Middle frontal gyrus (tissue), 1 donor: ENCODE results near the gene VCL.
"Not testable (repeated sequence)": the region's sequence is repeated elsewhere in the genome, so short reads cannot be mapped to it uniquely, and the experiment has no call there.

Experiments
- DNase-seq: peaks from one replicate; pipeline ENCODE4 v3.0.0-alpha.2; 2015; ENCODE audit warnings: low spot score; ENCODE audit errors: extremely low spot score

VCL gene

DNA sequence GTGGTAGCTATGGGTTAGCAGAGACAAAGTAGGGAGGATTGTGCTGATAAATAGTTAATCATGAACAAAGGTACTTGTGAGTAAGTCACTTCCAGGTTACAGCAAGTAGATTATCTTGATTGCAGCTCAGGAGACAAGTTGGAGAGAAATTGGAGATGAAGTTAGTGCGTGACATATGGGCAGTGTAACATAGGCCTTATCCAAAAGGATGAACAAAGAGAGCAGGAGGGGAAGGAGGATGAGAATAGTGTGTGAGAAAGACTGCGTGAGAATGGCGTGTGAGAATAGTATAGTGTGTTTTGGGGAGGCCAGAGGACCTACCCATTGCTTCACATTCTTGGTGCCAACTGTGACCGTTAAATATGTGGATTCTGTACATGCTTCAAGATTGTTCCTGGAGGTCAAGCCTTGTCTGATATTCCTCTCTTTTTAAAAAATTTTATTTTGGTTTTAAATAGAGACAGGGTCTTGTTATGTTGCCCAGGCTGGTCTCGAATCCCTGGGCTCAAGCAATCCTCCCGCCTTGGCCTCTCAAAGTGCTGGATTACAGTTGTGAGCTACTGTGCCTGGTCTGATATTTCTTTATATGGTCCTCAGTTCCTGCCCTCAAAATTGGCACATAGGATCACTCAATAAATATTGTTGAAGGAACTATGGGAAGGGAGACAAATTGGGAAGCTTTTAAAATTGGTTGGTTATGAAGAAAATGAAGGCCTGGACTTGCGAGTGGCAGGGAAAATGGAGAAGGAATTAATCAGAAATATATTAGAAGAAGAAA is 3.2 kb downstream of the VCL start:
- DNase-seq, result no peak

DNA sequence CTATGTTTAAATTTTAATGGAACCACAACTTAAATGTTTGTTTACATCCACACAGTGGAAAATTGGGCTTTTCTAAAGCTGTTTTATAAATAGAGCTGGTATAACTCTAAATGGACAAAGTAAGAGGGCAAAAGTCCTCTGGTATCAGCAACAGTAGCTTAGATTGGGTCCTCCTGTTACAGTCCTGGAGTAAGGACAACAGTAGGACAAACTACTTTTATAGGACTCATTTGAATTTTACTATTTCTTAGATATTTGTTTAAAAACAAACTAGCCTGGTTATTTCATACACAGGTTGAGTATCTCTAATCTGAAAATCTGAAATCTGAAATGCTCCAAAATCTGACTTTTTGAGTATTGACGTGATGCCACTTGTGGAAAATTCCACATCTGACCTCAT is 8.4 kb downstream of the VCL start:
- DNase-seq, result no peak

DNA sequence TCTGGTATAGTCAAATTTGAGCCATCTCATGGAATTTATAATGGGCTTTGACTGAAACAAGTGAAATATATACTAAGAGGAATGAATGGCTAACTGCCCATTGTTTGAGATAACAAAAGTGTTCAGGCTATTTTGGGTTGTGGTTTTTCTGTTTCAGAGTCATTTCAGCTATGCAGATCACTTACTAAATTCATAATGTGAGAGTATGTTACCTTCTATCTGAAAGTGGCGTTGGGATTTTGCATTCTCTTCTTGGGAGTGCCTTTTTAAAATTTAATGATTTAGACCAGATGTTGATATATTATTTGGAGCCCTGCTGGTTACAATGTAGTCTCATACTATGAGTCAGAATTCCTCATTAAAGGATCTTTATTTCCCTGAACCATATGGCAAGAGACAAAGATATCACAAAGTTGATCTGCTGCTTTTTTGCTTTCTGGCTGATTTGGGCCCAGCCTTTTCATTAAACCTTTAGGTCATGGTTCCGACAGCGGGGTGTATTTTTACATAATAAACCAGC is 10.4 kb downstream of the VCL start:
- no peak for DNase-seq

- no peak for DNase-seq
Observed at GRCh38 chr10:74011017-74011416, 13.1 kb downstream of the VCL start.

GRCh38 chr10:74011770-74012169 is 13.9 kb downstream of the VCL start:
- DNase-seq, result no peak

DNA sequence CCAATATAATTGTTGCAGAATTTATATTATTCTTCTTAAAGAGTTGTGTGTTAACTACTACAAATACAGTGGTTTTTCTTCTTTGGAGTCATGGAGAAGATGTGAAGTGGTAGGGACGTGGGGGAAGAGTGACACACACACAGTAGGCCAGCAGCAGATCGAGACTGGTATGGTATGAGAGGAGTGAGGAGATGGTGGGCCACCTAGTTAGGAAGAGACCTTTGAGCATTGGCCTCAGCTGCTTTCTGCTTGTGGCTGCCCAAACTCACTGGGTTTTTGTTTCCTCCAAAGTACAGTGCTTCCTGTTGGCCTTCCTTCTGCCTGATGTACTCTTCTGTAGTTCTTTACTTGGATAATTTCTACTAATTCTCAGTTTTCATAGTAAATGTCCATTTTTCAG is 14.6 kb downstream of the VCL start:
- no peak for DNase-seq

- DNase-seq, result no peak
Observed at GRCh38 chr10:74013004-74013403, 15.1 kb downstream of the VCL start.

GRCh38 chr10:74014574-74014973 is 16.7 kb downstream of the VCL start:
- not testable (repeated sequence) for DNase-seq

DNA sequence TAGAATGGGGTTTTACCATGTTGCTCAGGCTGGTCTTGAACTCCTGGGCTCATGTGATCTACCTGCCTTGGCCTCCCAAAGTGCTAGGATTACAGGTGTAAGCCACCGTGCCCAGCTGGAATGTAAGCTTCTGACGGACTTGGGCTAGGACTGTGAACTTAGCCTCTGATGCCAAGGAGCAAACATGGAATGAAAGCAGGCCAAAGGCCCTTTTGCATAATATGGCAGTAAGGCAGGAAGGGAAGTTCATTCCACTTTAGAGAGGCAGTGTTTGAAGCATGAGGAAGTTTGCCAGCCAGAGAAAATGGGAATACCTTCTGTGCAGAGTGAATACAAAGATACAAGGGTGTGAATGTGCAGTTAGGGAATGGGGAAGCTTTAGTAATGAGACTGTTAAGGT is 20.3 kb downstream of the VCL start:
- DNase-seq, result no peak

GRCh38 chr10:74021248-74022055 is 23.5 kb downstream of the VCL start:
- no peak for DNase-seq

- DNase-seq, result no peak
Observed at GRCh38 chr10:74022926-74023629, 25.2 kb downstream of the VCL start.

DNA sequence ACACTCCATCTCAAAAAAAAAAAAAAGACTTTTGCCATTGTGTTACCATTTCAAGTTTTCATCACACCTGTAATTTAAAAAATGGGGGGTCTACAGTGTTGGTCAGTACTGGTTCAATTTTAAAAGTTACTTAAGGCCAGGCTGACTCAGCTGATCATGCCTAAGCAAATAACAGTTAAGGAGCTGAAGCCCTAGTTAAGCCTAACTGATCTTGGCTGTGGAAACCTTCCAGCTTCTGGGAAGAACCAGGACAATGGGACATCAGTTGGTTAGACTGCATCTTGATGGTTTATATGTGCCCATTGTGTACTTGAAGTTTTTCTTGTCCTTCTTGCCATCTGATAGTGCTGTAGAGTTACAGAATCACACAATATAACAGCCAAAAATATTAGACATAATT is 26.7 kb downstream of the VCL start:
- DNase-seq, result no peak

GRCh38 chr10:74025380-74025978 is 27.6 kb downstream of the VCL start:
- DNase-seq, result no peak

- no peak for DNase-seq
Observed at GRCh38 chr10:74026428-74027015, 28.6 kb downstream of the VCL start.

DNA sequence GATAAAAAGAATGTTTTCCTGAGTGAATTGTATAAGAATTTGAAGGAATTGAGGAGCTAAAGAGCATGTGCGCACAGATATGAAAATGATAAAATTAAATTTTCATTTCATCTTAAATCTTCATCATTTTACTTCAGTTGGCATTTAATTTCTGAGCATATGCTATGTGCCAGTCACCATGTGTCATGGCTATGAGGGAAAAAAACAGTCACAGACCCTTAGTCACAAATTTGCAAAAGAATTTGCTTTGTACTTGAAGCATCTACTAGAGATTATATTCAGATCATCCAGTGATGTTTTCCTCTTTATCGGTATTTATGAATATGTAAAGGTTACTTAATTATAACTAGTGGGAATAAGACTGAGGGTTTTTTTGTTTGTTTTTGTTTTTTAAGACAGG is 29.8 kb downstream of the VCL start:
- no peak for DNase-seq

DNA sequence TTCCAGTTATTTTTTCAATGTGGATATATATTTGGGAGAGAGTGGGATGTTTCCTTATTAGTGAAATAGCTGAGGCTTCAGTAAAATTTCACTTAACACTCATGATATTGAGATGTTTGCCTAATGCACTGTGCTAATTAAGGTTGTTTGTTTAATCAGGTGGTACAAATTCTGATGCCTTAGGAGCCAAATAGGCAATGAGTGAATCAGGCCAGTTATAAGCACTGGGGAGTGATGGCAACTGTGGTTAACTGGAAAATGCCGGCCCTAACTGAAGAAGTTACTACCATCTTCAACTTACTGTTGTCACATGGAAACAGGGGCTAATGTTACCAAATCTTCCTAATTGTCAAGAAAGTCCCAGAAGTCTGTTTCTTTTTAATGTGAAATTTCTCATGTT is 32.0 kb downstream of the VCL start:
- no peak for DNase-seq

- DNase-seq, result not testable (repeated sequence)
Observed at GRCh38 chr10:74032208-74032607, 34.3 kb downstream of the VCL start.

DNA sequence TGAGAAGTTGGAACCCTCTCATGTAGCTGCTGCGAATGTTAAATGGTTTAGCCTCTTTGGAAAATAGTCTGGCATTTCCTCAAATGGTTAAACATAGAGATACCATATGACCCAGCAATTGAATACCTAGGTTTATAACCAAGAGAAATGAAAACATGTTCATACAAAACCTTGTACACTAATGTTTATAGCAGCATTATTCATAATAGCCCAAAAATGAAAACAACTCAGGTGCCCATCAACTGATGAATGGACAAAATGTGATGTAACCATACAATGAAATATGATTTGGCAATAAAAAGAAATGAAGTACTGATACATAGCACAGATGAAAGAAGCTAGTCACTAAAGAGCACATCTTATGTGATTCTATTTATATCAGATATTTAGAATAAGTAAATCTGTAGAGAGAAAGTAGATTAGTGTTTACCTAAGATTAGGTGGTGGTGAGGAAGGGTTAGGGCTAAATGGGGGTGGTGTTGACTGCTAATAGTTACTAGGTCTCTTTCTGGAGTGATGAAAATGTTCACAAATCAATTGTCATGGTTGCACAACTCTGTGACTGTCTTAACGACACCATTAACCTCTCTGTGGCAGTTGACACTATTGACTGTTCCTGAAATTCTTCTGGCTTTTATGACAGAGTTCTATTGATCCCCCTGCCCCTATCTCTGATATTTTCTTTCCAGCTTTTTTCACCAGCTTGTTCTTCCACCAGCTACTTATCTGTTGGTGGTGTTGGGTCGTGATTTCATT is 35.2 kb downstream of the VCL start:
- DNase-seq, result no peak

DNA sequence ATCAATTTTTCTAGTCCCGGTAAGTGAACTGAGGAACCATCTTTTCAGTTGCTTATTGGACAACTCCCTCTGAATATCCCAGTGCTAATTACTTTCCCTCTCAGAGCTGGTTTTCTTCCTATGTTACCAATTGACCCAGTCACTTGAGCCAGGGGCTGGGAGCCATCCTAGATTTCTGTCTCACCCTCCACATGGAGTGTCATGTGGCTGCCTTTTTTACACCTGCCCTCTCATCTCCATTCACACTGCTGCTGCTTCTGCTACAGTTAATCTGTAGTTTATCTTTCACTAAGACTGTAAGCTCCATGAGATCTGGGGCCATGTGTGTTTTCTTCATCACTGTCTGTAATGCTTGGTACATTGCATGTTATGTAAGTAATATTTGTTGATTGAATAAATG is 35.8 kb downstream of the VCL start:
- no peak for DNase-seq

GRCh38 chr10:74034301-74034700 is 36.4 kb downstream of the VCL start:
- no peak for DNase-seq
